Measurements from ENCODE around the gene MAP3K2. TPM values are rescaled to one million over a fixed set of nuclear protein-coding genes. Genes with fewer than 3 reads are reported as not detected.
"Not testable (repeated sequence)": the region's sequence is repeated elsewhere in the genome, so short reads cannot be mapped to it uniquely, and the experiment has no call there.

MAP3K2 gene
- total and polyA plus RNA-seq, 2 of the 4 experiments (the other 2 are of a cell fraction) = 6.2 to 30.8 TPM

DNA sequence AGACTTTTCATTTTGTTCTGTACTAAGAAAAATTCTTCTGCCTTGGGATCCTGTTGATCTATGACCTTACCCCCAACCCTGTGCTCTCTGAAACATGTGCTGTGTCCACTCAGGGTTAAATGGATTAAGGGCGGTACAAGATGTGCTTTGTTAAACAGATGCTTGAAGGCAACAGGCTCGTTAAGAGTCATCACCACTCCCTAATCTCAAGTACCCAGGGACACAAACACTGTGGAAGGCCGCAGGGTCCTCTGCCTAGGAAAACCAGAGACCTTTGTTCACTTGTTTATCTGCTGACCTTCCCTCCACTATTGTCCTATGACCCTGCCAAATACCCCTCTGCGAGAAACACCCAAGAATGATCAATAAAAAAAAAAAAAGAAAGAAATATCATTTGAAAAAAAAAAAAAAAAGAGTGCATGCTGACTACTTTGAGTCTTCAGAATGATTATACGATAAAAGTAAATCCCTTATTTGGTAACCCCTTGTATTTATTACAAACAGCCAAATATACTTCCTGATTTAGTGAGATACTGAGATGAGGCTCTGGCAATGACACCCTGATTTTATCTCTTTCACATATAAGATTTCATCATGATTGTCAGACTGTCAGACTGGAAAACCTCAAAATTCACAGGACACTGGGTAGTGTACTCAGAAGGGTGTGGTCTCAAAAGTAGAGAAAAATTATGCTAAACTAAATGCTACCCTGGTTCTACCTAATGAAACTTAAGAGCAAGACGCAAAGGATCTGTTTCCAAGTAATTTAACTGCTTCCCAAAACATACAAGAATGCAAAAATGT, 33.7 kb downstream of the MAP3K2 start:
- H3K14ac ChIP-seq (replicated peaks; ENCODE audit: low read depth, low read length); H3K36me3 ChIP-seq (ENCODE audit: control insufficient read depth, insufficient read depth, low read length); H2AFZ ChIP-seq (replicated peaks; ENCODE audit: low read length, poor library complexity); H2AK5ac ChIP-seq (ENCODE audit: low read depth, low read length); H2BK120ac ChIP-seq (ENCODE audit: low read depth, low read length); H2BK20ac ChIP-seq (ENCODE audit: low read depth, low read length); H3K4me3 ChIP-seq (ENCODE audit: insufficient read depth, low read depth, low read length); H3K4me1 ChIP-seq (ENCODE audit: control insufficient read depth, insufficient read depth, low read length); DNase-seq; H2BK15ac ChIP-seq (ENCODE audit: low read depth, low read length); intact Hi-C loops (cut with micrococcal nuclease); H3K4ac ChIP-seq (ENCODE audit: low read depth, low read length); H4K91ac ChIP-seq (ENCODE audit: insufficient read depth, low read depth, low read length); in situ Hi-C loops (cut with MboI; ENCODE audit: low sequenced_read_pairs); H4K8ac ChIP-seq (ENCODE audit: low read depth in 2 of 2, low read length in 2 of 2); H3K27me3 ChIP-seq (ENCODE audit: control insufficient read depth, insufficient read depth, low read length); ATAC-seq (ENCODE audit: low read depth); POLR2A ChIA-PET (ENCODE audit: unreplicated experiment); H3K18ac ChIP-seq (ENCODE audit: low read depth, low read length); H4K5ac ChIP-seq (ENCODE audit: low read depth, low read length); CTCF ChIA-PET; H3K56ac ChIP-seq (ENCODE audit: extremely low read depth, insufficient read depth, low read length); H3K9ac ChIP-seq (ENCODE audit: low read depth, low read length); H3K27ac ChIP-seq (ENCODE audit: insufficient read depth, low read length); H3K9me1 ChIP-seq (ENCODE audit: insufficient read depth, low read length); BruUV-seq (replicated peaks); H2BK5ac ChIP-seq (ENCODE audit: low read depth, low read length, poor library complexity, severe bottlenecking); dilution Hi-C loops (cut with HindIII; ENCODE audit: low sequenced_read_pairs, unreplicated experiment); H3K9me3 ChIP-seq (ENCODE audit: control insufficient read depth, insufficient read depth, low read length); H3K23ac ChIP-seq (ENCODE audit: low read depth, low read length); H3K4me2 ChIP-seq (ENCODE audit: low read depth, low read length); H2AK9ac ChIP-seq (replicated peaks; ENCODE audit: low read depth, low read length, poor library complexity): not testable (repeated sequence)
- H4K20me1 ChIP-seq (ENCODE audit: insufficient read depth, low read length) = peaks cover 45% of the 10 kb centered on the region; the same call in 1 of the 2 replicates
- H3K79me1 ChIP-seq (ENCODE audit: low read depth in 1 of 2, low read length in 2 of 2) = peaks cover 31 to 46% of the 10 kb centered on the region in 2 experiments
- no CpG with 5 or more reads among the region's 6 CpGs for WGBS, 2 experiments (ENCODE audit: extremely low coverage in 2 of 2, insufficient read length in 1 of 2)

DNA sequence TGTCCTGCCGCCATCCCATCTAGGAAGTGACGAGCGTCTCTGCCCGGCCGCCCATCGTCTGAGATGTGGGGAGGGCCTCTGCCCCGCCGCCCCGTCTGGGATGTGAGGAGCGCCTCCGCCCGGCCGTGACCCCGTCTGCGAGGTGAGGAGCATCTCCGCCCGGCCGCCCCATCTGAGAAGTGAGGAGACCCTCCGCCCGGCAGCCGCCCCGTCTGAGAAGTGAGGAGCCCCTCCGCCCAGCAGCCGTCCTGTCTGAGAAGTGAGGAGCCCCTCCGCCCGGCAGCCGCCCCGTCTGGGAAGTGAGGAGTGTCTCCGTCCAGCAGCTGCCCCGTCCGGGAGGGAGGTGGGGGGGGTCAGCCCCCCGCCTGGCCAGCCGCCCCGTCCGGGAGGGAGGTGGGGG, 34.6 kb downstream of the MAP3K2 start:
- H2BK120ac ChIP-seq (ENCODE audit: low read depth, low read length); H3K4ac ChIP-seq (ENCODE audit: low read depth, low read length); H2AK9ac ChIP-seq (replicated peaks; ENCODE audit: low read depth, low read length, poor library complexity); DNase-seq; dilution Hi-C loops (cut with HindIII; ENCODE audit: low sequenced_read_pairs, unreplicated experiment); H2BK20ac ChIP-seq (ENCODE audit: low read depth, low read length); H2BK15ac ChIP-seq (ENCODE audit: low read depth, low read length); ATAC-seq (ENCODE audit: low read depth); H4K91ac ChIP-seq (ENCODE audit: insufficient read depth, low read depth, low read length); H4K5ac ChIP-seq (ENCODE audit: low read depth, low read length); in situ Hi-C loops (cut with MboI; ENCODE audit: low sequenced_read_pairs); H3K4me1 ChIP-seq (ENCODE audit: control insufficient read depth, insufficient read depth, low read length); H3K9ac ChIP-seq (ENCODE audit: low read depth, low read length); H4K8ac ChIP-seq (ENCODE audit: low read depth in 2 of 2, low read length in 2 of 2); H3K9me3 ChIP-seq (ENCODE audit: control insufficient read depth, insufficient read depth, low read length); CTCF ChIA-PET; H3K4me2 ChIP-seq (ENCODE audit: low read depth, low read length); H3K27ac ChIP-seq (ENCODE audit: insufficient read depth, low read length); POLR2A ChIA-PET (ENCODE audit: unreplicated experiment); H3K14ac ChIP-seq (replicated peaks; ENCODE audit: low read depth, low read length); H2AK5ac ChIP-seq (ENCODE audit: low read depth, low read length); H3K4me3 ChIP-seq (ENCODE audit: insufficient read depth, low read depth, low read length); intact Hi-C loops (cut with micrococcal nuclease); BruUV-seq (replicated peaks); H3K56ac ChIP-seq (ENCODE audit: extremely low read depth, insufficient read depth, low read length); H3K9me1 ChIP-seq (ENCODE audit: insufficient read depth, low read length); H3K18ac ChIP-seq (ENCODE audit: low read depth, low read length); H3K36me3 ChIP-seq (ENCODE audit: control insufficient read depth, insufficient read depth, low read length); H3K23ac ChIP-seq (ENCODE audit: low read depth, low read length); H2BK5ac ChIP-seq (ENCODE audit: low read depth, low read length, poor library complexity, severe bottlenecking); H2AFZ ChIP-seq (replicated peaks; ENCODE audit: low read length, poor library complexity); H3K27me3 ChIP-seq (ENCODE audit: control insufficient read depth, insufficient read depth, low read length): not testable (repeated sequence)
- peaks cover 28 to 47% of the 10 kb centered on the region in 2 experiments for H3K79me1 ChIP-seq (ENCODE audit: low read depth in 1 of 2, low read length in 2 of 2)
- WGBS, 2 experiments (ENCODE audit: extremely low coverage in 2 of 2, insufficient read length in 1 of 2) = 100% methylated on average over 2 of the region's 35 CpGs; no CpG with 5 or more reads in 1 of the 2 experiments
- peaks cover 43% of the 10 kb centered on the region; the same call in 1 of the 2 replicates for H4K20me1 ChIP-seq (ENCODE audit: insufficient read depth, low read length)
